Measurements from ENCODE around the gene INPP4A.

The INPP4A gene

DNA sequence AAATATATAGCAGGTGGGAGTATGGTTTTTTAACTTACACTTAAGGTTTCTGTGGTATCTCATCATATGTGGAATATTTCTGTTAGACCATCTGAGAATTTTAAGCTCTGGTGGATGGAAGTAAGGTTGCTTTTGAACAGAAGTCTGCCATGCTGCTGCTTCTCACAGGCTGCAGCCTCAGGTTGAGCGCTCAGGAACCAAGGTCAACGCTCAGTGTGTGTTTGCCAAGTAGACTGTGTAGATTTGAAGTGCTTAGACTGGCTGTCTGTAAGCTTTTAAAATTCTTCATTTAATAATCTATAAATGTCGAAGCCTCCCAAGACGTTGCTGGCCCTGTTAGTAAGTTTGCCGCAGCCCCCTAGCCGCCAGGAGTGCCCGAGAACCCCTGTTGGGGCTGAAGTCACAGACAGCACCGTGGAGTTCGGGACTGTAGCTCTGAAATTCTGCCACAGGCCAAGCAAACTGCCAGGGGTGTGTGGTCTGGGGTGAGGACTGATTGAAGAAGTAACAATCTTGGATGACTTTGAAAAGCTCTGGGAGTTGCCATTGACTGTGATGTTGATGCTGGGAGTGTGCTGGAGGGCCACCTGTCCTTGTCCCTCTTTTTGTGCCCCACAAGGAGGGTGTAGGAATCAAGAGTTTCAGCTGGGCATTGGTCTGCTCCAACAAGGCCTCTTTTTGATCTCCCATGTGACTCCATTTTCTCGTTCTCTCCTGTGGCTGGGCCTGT is 26.9 kb downstream of the INPP4A start:
- peaks cover 11 to 67% (median 30%) of the 10 kb centered on the region in 4 experiments for H3K4me1 ChIP-seq (ENCODE audit: control extremely low read depth in 1 of 4, control insufficient read depth in 4 of 4, insufficient read depth in 4 of 4, low read length in 3 of 4)

GRCh38 chr2:98472132-98472650 is 27.5 kb downstream of the INPP4A start:
- Histone ChIP-seq H3K4me3 (ENCODE audit: control insufficient read depth in 1 of 7, extremely low read depth in 1 of 7, insufficient read depth in 4 of 7, low read depth in 2 of 7, low read length in 6 of 7) (no peak overlapping the region), H3K27me3 (replicated peaks in 2 of 5; ENCODE audit: control insufficient read depth in 4 of 5, insufficient read depth in 5 of 5, low read length in 4 of 5) (no peaks in the 10 kb centered on the region), H3K27ac (ENCODE audit: insufficient read depth in 1 of 2, low read depth in 1 of 2, low read length in 2 of 2, poor library complexity in 1 of 2, severe bottlenecking in 2 of 2) (no peak overlapping the region), H3K4me1 (ENCODE audit: control extremely low read depth in 1 of 4, control insufficient read depth in 4 of 4, insufficient read depth in 4 of 4, low read length in 3 of 4) (peaks cover 10 to 66% (median 24%) of the 10 kb centered on the region in 4 experiments), H3K36me3 (ENCODE audit: control insufficient read depth in 4 of 4, insufficient read depth in 4 of 4, low read length in 3 of 4) (peaks cover 0 to 5% (median 0%) of the 10 kb centered on the region in 4 experiments), H3K9me3 (ENCODE audit: control extremely low read depth in 1 of 5, control insufficient read depth in 4 of 5, insufficient read depth in 2 of 5, low read depth in 1 of 5, low read length in 4 of 5) (no peaks in the 10 kb centered on the region)
- no peak for DNase-seq
- CTCF ChIA-PET, result interaction anchor here (0.8 to 1.6 kb wide), 6 partner anchors 8 to 62 kb away, joined by 3 to 6 read pairs (median 3); no protein-coding TSS in a partner anchor
- whole genome bisulfite sequencing (ENCODE audit: insufficient coverage), result 96% methylated on average over 3 of the region's 5 CpGs
- POLR2A ChIA-PET, result interaction anchor here (0.9 kb wide), 1 partner anchor 79 kb away, joined by 7 read pairs; no protein-coding TSS in a partner anchor

More for the DNA sequence above, 26.9 kb downstream of the INPP4A start:
- CTCF ChIA-PET, result interaction anchor here (0.8 to 1.6 kb wide), 8 partner anchors 8 to 58 kb away, joined by 3 to 7 read pairs (median 3); no protein-coding TSS in a partner anchor
- POLR2A ChIA-PET, result interaction anchor here (0.9 kb wide), 1 partner anchor 79 kb away, joined by 7 read pairs; no protein-coding TSS in a partner anchor
- Histone ChIP-seq H3K27ac (ENCODE audit: insufficient read depth in 1 of 2, low read depth in 1 of 2, low read length in 2 of 2, poor library complexity in 1 of 2, severe bottlenecking in 2 of 2) (no peak overlapping the region), H3K9me3 (ENCODE audit: control extremely low read depth in 1 of 5, control insufficient read depth in 4 of 5, insufficient read depth in 2 of 5, low read depth in 1 of 5, low read length in 4 of 5) (no peaks in the 10 kb centered on the region), H3K27me3 (replicated peaks in 2 of 5; ENCODE audit: control insufficient read depth in 4 of 5, insufficient read depth in 5 of 5, low read length in 4 of 5) (no peaks in the 10 kb centered on the region), H3K4me3 (ENCODE audit: control insufficient read depth in 1 of 7, extremely low read depth in 1 of 7, insufficient read depth in 4 of 7, low read depth in 2 of 7, low read length in 6 of 7) (no peak overlapping the region), H3K36me3 (ENCODE audit: control insufficient read depth in 4 of 4, insufficient read depth in 4 of 4, low read length in 3 of 4) (peaks cover 0 to 2% (median 0%) of the 10 kb centered on the region in 4 experiments)
- DNase-seq, result no peak
- 92% methylated on average over 8 of the region's 10 CpGs for WGBS (ENCODE audit: insufficient coverage)

- Histone ChIP-seq H3K9me3 (ENCODE audit: control extremely low read depth in 1 of 5, control insufficient read depth in 4 of 5, insufficient read depth in 2 of 5, low read depth in 1 of 5, low read length in 4 of 5) (no peaks in the 10 kb centered on the region), H3K4me3 (ENCODE audit: control insufficient read depth in 1 of 7, extremely low read depth in 1 of 7, insufficient read depth in 4 of 7, low read depth in 2 of 7, low read length in 6 of 7) (no peak overlapping the region), H3K27me3 (replicated peaks in 2 of 5; ENCODE audit: control insufficient read depth in 4 of 5, insufficient read depth in 5 of 5, low read length in 4 of 5) (no peaks in the 10 kb centered on the region), H3K4me1 (ENCODE audit: control extremely low read depth in 1 of 4, control insufficient read depth in 4 of 4, insufficient read depth in 4 of 4, low read length in 3 of 4) (peaks cover 7 to 72% (median 28%) of the 10 kb centered on the region in 4 experiments), H3K36me3 (ENCODE audit: control insufficient read depth in 4 of 4, insufficient read depth in 4 of 4, low read length in 3 of 4) (peaks cover 0 to 3% (median 0%) of the 10 kb centered on the region in 4 experiments), H3K27ac (ENCODE audit: insufficient read depth in 1 of 2, low read depth in 1 of 2, low read length in 2 of 2, poor library complexity in 1 of 2, severe bottlenecking in 2 of 2) (no peak overlapping the region)
- no peak for DNase-seq
- WGBS (ENCODE audit: insufficient coverage), result 96% methylated on average over 4 of the region's 9 CpGs
- CTCF ChIA-PET, result interaction anchor here (1.0 to 1.1 kb wide), 2 partner anchors 9 to 35 kb away, joined by 3 read pairs; no protein-coding TSS in a partner anchor
- POLR2A ChIA-PET, result no interaction called here
Measured at GRCh38 chr2:98472961-98473746, 28.5 kb downstream of the INPP4A start.

GRCh38 chr2:98473995-98474780 is 29.5 kb downstream of the INPP4A start:
- peak overlapping the region in 1 of 2 experiments; percentile 0 for H3K27ac ChIP-seq (ENCODE audit: insufficient read depth in 1 of 2, low read depth in 1 of 2, low read length in 2 of 2, poor library complexity in 1 of 2, severe bottlenecking in 2 of 2)
- POLR2A ChIA-PET, result no interaction called here

GRCh38 chr2:98474979-98475632 is 30.4 kb downstream of the INPP4A start:
- Histone ChIP-seq H3K27ac (ENCODE audit: insufficient read depth in 1 of 2, low read depth in 1 of 2, low read length in 2 of 2, poor library complexity in 1 of 2, severe bottlenecking in 2 of 2) (no peak overlapping the region), H3K4me3 (ENCODE audit: control insufficient read depth in 1 of 7, extremely low read depth in 1 of 7, insufficient read depth in 4 of 7, low read depth in 2 of 7, low read length in 6 of 7) (no peak overlapping the region), H3K4me1 (ENCODE audit: control extremely low read depth in 1 of 4, control insufficient read depth in 4 of 4, insufficient read depth in 4 of 4, low read length in 3 of 4) (peaks cover 11 to 88% (median 41%) of the 10 kb centered on the region in 4 experiments), H3K9me3 (ENCODE audit: control extremely low read depth in 1 of 5, control insufficient read depth in 4 of 5, insufficient read depth in 2 of 5, low read depth in 1 of 5, low read length in 4 of 5) (no peaks in the 10 kb centered on the region), H3K36me3 (ENCODE audit: control insufficient read depth in 4 of 4, insufficient read depth in 4 of 4, low read length in 3 of 4) (peaks cover 0 to 3% (median 0%) of the 10 kb centered on the region in 4 experiments), H3K27me3 (replicated peaks in 2 of 5; ENCODE audit: control insufficient read depth in 4 of 5, insufficient read depth in 5 of 5, low read length in 4 of 5) (no peaks in the 10 kb centered on the region)
- DNase-seq, result no peak
- POLR2A ChIA-PET, result no interaction called here
- CTCF ChIA-PET, result interaction anchor here (0.7 to 1.6 kb wide), 5 partner anchors 8 to 44 kb away, joined by 3 to 9 read pairs (median 3); no protein-coding TSS in a partner anchor
- WGBS (ENCODE audit: insufficient coverage), result 95% methylated on average over 2 of the region's 5 CpGs

More at GRCh38 chr2:98473995-98474780, 29.5 kb downstream of the INPP4A start:
- 86% methylated on average over 4 of the region's 10 CpGs for WGBS (ENCODE audit: insufficient coverage)
- Histone ChIP-seq H3K36me3 (ENCODE audit: control insufficient read depth in 4 of 4, insufficient read depth in 4 of 4, low read length in 3 of 4) (peaks cover 0 to 3% (median 0%) of the 10 kb centered on the region in 4 experiments), H3K4me1 (ENCODE audit: control extremely low read depth in 1 of 4, control insufficient read depth in 4 of 4, insufficient read depth in 4 of 4, low read length in 3 of 4) (peaks cover 11 to 82% (median 33%) of the 10 kb centered on the region in 4 experiments), H3K4me3 (ENCODE audit: control insufficient read depth in 1 of 7, extremely low read depth in 1 of 7, insufficient read depth in 4 of 7, low read depth in 2 of 7, low read length in 6 of 7) (peak overlapping the region in 2 of 7 experiments; percentile 20 to 45), H3K9me3 (ENCODE audit: control extremely low read depth in 1 of 5, control insufficient read depth in 4 of 5, insufficient read depth in 2 of 5, low read depth in 1 of 5, low read length in 4 of 5) (no peaks in the 10 kb centered on the region), H3K27me3 (replicated peaks in 2 of 5; ENCODE audit: control insufficient read depth in 4 of 5, insufficient read depth in 5 of 5, low read length in 4 of 5) (no peaks in the 10 kb centered on the region)
- CTCF ChIA-PET, result interaction anchor here (0.7 to 1.6 kb wide), 6 partner anchors 9 to 668 kb away, joined by 3 to 9 read pairs (median 4); no protein-coding TSS in a partner anchor
- peak in 1 of 3 donors; percentile 44 for DNase-seq
